Stimulated activated CD8-positive, alpha-beta memory T cell treated with anti-CD3 and anti-CD28 coated beads, Interleukin-15, amount 100 ng/mL, for 24 hours (primary cell): Measurements from ENCODE around the gene EN2.

Experiments
- DNase-seq: peaks from one replicate; pipeline ENCODE4 v3.0.0-alpha.2; 2020; ENCODE audit warnings: low read depth

The EN2 gene

DNA sequence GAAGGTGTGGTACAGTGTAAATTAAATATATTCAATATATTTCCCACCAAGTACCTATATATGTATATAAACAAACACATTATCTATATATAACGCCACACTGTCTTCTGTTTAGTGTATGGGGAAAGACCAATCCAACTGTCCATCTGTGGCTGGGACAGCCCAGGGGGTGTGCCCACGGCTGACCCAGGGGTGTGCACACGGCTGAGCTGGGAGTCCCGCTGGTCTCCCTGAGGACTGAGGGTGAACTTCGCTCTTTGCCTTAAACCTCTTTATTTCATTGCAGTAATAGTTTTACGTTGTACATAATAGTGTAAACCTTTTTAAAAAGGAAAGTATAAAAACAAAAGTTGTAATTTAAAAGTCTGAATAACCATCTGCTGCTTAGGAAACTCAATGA is 6.3 kb downstream of the EN2 start:
- no peak for DNase-seq

DNA sequence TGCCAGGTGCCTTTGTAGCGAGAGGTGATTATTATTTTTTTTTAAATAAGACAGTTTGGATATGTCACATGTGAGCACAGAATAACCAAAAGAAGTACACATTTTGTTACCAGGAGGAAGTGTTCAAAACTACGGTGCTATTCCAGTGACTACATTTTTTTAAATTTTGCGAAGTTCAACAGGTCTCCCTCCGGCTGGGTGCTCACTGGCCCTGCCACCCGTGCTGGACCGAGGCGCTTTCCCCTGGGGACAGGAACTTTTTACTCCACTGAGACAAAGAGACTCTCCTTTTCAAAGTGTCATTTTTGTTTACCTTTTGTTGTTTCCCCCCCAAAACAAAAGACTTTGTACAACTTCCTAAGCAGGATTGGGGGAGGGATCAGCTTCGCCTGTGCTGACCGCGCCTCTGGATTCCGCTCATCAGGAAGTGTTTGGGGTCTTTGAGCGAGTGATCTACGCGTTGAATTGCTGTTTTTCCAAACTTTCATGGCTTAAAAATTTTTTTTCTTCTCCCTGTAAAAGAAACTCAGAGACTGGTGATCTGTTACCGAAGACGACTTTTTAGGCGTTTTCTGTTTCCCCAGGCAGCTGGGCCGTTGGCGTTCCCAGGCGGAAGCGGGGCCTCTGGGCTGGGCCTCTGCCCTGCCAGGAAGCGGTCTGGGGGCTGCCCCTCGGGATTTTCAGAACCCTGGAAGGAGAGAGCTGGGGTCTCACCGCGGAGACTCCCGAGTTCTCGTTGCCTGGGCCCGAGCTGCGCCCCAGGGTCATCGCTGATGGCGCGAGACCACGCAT is 7.2 kb downstream of the EN2 start:
- DNase-seq = no peak

DNA sequence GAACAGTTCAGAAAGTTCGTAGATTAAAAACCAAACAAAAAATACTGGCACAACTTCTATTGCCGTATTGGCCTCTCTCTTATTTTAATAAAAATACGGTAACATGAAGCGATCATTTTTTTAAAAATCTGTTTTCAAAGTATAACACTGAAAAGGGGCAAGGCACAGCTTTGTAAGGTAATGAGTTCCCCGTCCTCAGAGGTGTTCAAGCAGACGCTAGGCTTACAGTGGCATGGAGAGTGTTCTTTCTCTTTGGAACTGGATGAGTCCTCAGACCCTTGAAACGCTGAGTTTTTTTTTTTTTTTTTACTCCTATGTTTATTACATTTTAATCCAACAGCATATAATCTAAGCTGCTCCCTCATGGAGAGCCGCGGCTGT is 7.8 kb downstream of the EN2 start:
- DNase-seq = no peak

DNA sequence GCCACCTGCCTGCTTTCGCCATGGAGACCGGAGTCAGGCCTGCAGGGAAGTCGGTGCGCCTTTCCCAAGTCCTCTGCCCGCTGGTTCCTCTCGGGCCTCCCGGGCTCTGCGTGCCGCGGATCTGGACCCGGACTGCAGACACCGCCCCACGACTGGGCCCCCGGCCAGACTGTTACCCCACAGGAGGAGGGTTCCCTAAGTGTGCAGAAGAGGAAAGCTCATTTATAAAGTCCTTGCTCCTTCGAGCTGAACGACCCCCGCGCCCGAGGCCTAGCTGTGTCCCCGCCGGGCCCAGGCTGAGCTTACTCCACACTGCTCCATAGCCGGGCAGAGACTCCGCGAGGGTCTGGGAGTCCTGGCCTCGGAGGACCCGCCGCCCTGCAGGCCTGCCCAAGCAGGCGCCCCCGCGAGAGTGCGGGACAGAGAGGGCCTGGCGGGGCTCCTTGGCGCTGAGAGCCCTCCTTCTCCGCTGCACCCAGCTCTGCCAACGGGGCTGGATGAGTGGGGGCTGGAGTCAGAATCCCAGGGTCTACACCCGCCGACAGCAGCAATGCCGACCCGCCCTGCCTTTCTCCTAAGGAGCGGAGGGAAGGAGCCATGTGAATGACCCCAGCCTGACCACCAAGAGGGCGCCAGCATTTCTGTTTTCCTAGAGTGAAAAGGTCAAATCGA is 8.3 kb downstream of the EN2 start:
- no peak for DNase-seq

DNA sequence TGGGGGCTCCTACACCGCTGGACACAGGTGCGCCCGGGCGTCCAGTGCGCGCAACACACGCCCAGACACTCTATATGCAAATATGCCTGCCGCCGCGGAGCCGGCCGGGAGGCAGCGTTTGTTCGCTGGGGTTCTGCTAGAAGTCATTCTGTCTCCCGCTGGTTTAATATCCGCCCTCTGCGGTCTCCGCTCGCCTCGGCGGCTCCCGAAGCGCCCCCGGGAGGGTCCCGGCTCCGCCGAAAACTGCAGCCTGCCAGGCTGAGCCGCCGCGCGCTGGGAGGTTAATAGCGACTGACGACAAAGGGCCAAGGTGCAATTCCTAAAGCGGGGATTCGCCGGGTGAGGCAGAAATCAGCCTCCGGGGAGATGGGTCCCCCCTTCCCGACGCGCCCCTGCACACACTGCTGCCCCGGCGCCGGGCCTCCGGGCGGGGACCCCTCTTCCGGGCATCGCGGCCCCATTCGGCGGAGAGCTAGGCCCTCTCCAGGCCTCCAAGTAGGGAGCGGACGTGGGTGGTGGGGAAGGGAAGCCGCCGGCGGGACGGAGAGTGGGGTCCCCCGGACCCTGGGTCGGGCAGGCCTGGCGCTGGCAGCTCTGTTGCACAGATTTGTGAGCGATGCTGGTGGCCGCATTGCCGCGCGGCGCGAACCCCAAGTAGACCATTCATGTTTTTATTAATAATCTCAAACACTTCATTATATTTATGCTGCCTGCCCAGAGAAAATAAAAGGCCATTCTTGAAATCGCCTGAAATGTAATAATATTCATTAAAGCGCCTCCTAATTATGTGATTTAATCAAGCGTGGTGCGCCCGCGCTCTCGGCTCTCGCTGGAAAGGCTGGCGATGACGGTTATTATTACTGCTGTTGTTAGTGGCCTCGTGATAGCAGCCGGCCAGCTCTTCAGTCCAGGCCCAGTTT is 9.1 kb downstream of the EN2 start:
- DNase-seq = no peak

DNA sequence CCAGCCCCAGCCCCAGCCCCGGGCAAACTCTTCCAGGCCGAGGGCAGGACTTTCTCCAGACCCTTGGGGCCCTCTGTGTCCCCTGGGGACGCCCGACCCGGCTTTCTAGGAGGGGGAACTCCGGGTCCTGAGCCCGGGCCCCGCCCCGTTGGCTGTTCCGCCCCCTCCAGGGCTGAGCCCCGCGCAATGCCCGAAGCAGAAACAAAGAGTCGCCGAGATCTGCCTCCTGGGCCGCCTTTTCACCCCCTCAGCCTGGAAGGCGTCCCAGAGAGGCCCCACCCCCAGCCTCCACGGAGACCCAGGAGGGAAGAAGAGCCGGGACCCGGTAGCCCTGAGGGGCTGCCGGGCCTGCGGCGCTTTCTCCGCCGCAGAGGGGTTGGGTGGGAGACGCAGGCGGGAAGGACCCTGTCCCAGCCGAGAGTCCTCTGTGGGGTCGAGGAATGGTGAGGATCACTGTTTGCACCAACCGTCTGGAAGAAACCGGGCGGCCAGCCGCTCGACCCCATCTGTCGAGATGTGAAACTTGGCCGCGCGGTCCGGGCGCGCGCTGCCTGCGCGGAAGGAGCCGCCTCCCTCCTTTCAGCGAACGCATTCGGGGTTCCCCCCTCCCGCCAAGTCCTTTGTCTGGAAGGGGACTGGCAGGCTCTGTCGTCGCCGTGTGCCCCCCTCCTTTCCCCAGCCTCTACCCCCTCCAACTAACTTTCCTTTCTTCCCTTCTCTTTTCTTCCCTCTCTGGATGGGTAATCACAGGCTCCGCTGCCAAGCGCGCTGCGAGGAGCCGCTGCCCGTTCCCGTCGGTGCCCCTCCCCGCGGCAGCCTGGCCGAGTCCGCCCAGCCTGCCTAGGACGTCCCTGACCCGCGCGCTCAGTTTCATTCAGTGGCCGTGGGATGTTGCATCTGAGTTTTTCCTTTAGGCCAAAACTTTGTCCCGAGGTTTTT is 10.2 kb downstream of the EN2 start:
- no peak for DNase-seq

DNA sequence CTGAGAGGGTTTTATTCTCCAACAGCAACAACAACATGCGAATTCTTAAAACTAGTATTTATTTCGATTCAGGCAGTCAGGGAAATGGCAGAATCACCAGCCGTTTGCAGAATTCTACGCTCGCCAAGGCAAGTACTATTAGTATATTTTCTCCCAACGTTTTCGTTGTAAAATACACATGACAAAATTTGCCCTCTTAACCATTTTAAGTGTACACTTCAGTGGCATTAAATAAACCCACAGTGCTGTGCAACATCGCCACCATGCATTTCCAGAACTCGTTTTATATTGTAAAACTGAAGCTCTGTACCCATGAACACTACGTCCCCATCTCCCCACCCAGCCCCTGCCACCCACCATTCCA is 10.8 kb downstream of the EN2 start:
- DNase-seq = no peak

DNA sequence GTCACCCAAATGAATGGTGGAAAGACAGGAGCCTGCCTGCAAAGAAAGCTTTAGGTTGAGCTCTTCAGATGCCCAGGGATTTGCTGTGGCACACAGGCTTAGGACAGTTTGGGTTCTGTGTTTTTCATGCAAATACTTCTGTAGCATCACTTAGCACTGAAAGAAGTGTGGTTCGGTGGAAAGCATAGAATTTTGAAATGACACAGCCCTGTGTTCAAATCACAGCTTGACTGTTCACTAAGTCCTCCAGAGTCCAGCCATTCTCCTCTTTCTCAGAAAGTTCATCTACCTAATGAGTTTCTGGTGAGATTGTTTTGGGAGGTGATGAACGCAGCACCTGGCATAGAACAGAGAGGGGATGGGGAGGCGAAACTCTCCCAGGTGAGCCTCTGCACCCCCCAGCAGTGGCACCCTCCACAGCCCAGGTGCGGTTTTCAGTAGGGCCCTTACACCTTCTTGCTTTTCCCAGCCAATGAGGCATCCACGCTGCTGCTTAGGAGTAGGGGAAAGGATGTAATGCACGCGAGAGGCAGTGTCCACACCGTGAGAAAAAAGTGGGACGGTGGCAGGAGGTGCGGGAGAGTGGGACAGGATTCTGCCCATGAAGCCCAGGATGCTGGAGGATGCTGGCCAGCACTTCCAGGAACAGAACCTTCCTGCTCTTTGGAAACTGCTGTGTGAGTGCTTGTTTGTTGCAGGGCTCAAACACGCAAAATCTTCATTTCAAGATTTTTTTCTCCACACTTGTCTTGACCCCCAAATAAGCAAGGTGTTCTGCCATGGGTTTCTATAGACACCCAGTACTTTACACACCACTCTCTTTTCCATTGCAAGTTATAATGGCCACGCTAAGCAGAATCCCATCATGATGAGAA is 11.6 kb downstream of the EN2 start:
- DNase-seq = no peak

DNA sequence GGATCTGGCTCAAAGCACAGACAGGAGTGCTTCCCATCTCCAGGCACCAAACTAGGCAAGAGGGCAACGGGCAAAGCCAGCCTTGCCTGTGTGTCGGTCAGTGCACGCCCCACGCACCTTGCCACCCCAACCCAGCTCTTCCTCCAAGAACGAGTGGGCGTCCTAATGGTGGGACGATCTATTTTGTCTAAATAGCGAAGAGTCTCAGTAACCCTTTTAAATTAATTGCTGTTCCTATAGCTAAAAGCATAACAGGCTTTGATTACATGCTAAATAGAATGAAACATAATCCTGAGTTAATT is 12.2 kb downstream of the EN2 start:
- no peak for DNase-seq

DNA sequence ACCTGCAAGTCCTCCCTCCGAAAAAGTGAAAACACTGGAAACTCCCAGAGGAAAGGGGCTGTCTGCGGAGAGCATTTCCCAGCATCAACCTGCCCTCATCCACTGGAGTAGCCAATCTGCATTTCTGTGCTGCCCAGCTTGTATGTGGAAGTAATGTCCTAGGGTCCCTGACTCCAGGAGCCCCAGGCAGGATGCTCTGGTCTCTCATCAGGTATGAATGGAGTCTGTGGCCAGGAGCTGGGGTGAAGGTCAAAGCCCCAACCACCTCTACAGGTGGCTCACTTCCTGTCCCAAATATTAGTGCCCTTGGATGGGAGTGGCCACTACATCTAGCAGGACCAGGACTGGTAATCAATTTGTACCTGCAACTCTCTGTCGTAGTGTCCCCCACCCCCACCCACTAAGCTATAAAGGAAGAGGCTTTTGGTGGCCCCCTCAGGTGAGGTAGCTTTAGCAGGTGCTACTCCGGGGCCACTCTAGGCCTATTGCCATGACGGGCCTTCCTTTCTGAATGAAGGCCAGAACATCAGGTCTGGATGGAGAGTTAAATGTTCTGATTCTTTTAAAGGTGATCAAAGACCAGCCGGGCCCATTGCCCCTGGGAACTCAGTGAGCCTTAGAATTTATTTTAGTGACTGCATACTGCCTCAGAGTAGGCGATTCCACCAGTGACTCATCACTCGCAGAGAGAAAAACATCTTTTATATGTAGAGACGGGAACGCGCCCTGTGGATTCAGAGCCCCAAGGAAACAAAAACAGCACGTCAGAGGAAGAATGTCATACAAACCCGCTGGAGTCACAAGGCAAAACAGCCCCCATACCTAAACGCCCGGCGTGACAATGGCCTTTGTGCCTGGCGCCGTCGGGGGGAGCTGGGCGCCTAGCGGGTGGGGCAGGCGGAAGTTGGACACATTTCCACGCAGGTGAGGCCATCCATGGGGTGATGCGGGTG is 13.0 kb downstream of the EN2 start:
- no peak for DNase-seq

DNA sequence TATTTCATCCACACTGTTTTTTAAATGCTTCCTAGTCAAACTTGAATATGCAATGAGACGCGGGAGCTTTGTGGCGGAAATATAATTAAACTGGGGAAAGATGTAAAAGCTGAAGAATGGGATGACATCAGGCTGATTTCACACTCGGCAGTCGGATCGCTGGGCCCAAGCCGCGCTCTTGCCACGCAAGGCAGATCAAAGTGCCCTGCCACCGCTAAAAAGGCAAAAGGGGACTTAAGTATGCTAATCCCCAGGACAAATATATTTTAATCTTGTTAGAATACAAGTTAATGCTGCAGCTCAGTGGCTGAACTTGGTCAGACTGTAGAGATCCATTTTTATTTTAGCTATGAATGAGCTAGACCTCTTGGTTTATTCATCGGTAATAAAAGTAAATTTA is 13.8 kb downstream of the EN2 start:
- DNase-seq = no peak

DNA sequence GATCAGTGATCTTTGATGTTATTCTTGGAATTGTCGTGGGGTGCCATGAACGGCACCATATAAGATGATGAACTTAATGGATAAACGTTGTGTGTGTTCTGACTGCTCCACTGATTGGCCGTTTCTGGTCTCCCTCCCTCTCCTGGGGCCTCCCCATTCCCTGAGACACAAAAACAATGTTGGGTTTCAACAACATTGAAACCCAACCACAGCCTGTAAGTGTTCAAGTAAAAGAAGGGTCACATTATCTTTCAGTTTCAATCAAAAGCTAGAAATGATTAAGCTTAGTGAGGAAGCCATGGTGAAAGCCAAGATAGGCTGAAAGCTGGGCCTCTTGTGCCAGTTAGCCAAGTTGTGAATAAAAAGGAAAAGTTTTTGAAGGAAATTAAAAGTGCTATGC is 19.5 kb downstream of the EN2 start:
- DNase-seq = no peak

DNA sequence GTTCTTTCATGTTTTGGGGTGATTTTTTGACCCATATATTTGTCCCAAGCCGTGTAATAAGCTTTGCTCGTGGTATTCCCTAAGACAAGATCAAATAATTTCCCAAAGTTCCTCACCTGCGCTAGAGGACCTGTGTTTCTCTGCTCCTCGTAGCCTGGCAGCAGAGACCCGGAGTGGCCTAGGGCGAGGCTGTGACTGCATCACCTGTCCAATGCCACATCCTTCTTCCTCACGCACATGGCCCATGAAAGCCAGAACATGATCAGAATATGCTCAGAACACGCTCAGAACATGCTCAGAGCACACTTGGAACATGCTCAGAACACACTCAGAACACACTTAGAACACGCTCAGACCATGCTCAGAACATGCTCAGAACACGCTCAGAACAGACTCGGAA is 23.8 kb downstream of the EN2 start:
- DNase-seq = no peak

DNA sequence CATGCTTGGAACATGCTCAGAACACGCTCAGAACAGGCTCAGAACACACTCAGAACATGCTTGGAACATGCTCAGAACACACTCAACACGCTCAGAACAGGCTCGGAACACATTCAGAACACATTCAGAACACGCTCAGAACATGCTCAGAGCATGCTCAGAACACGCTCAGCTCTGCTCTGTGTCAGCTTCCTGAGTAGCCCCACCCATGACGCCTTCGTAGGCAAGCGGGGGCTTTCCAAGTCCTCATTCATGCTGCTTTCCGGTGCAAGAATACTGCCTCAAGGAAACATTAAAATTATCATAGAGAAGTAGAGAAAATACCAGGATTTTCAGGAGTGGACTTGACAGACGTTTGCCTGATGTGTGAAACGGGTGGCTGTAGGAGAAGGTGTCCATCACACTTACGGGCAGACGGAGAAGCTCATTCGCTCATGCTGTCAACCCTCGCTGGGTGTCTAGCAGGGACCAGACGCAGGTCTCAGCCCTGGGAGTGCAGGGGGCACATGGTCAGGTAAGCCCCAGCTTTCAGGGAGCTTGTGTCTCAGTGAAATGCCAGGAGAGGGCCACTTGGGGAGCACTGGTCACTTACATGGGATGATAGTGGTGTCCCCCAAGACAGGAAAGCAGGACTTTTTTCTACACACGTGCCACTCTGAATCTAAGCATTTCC is 24.7 kb downstream of the EN2 start:
- no peak for DNase-seq

DNA sequence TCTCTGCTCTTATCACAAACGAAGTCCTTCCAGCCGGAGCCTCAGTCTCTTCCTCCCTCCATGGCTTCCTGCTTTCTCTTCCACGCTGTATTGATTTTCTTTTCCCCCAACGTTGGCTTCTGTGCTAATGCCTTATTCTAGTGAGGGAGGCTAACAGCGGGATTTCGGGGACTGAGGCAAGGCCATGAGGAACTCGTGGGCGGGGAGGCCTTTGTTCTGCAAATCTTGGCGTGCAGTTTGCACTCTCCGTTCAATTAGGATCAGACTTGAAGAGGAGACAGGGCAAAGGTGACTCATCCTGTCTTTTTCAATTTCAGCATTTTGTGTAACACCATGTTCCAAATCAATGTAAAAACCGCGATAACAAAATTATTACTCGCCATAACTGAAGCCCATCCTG is 25.3 kb downstream of the EN2 start:
- DNase-seq = no peak

DNA sequence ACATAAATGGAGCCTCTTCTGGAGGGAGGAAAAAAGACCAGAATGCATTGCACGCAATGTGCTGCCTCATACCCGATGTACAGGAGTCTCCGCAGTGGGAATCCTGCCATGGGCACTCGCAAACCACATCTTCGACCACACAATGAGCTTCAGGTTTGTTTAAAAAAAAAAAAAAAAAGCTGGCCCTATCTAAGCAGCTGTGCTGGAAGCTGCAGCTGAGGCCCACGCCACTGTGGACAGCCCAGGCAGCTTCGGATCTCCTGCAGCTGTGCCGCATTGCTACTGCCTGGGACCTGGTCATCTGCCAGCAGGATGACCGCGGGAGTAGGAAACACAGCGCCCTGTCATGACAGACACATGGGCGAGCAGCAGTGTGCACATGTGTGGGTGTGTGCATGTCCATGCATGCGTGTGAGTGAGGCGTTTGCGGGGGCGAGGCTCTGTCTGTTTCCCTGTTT is 26.0 kb downstream of the EN2 start:
- DNase-seq = no peak

DNA sequence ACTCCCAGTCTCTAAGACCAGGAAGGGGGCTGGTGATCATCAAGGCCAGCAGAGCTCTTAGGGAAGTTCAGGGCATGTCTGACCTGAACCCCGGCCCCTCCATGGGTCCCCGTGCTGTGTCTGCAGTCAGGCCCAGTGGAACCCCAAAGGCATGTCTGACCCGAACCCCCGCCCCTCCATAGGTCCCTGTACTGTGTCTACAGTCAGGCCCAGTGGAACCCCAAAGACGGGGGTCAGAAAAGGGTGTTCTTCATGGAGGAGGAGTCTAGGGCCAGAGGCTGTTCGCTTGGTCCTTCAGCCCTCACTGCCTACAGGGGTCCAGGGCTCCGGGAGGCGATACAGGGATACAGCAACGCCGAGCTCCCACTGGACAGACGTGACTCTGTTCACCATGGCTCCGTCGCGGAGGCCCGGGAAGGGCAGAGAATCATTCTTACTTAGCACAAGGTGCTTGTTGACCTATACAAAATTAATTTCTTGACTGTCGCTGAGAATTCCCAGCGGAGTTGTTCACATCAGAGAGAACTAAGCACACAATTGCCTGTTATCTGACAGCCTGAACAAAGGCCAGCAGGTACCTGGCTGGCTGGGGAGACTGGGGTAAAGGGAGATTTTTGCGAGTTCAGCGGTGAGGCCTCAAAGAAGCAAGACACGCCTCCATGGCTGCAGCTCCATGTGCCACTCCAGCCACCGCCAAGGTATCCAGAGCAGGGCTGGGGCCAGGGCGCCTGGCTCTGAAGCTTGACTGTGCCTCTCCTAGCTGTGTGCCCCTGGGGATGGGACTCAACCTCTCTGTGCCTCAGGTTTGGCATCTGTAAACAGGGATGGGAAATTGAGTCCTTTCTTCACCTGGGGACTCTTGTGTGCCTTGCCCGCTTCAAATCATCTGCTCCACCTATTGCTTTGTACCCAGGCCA is 26.8 kb downstream of the EN2 start:
- DNase-seq = no peak
